Measurements from ENCODE around the gene PAFAH1B2. TPM values are rescaled to one million over a fixed set of nuclear protein-coding genes. Genes with fewer than 3 reads are reported as not detected.

PAFAH1B2 gene
- total RNA-seq, 1 experiment from 2014 or later: 153 TPM

GRCh38 chr11:117199053-117199915, 55.2 kb downstream of the PAFAH1B2 start, which contains the start of gene TAGLN:
Gene TAGLN (plus strand): TSS chr11:117199370. CDS start chr11:117203014, 3,644 bp downstream.
- intact Hi-C loops (cut with micrococcal nuclease; ENCODE audit: unreplicated experiment): no loop called here
- ChIA-PET CTCF (no interaction called here), POLR2A (ENCODE audit: low non-redundant PET) (no interaction called here)
- no peak for TF ChIP-seq EZH2 (IDR thresholded peaks at IDR 0.05; ENCODE audit: borderline replicate concordance, low read depth, low read length, poor library complexity, severe bottlenecking)
- TF ChIP-seq CTCF (conservative IDR thresholded peaks at IDR 0.05; ENCODE audit: low read depth, low read length): no peak
- Histone ChIP-seq H3K4me1 (ENCODE audit: insufficient read depth, low read length, poor library complexity, severe bottlenecking) (peaks cover 4% of the 10 kb centered on the region), H3K36me3 (ENCODE audit: insufficient read depth, low read length, poor library complexity, severe bottlenecking) (no peaks in the 10 kb centered on the region), H3K9me3 (ENCODE audit: low read depth, low read length, poor library complexity, severe bottlenecking) (no peaks in the 10 kb centered on the region), H3K4me3 (ENCODE audit: low read depth, low read length, poor library complexity, severe bottlenecking) (no peak within 1 kb of the TSS), H3K27me3 (replicated peaks; ENCODE audit: insufficient read depth, low read depth, low read length, poor library complexity) (no peaks in the 10 kb centered on the region), H3K27ac (ENCODE audit: low read depth, low read length, poor library complexity, severe bottlenecking) (no peak within 1 kb of the TSS)
- DNase-seq (ENCODE audit: low spot score): peak; percentile 53
- no TSS peak for BruUV-seq (replicated peaks)

GRCh38 chr11:117199916-117200812, 56.1 kb downstream of the PAFAH1B2 start:
- H3K9me3 ChIP-seq (ENCODE audit: low read depth, low read length, poor library complexity, severe bottlenecking): no peaks in the 10 kb centered on the region
- CTCF ChIA-PET: no interaction called here
- H3K4me1 ChIP-seq (ENCODE audit: insufficient read depth, low read length, poor library complexity, severe bottlenecking): peaks cover 4% of the 10 kb centered on the region
- no peak for TF ChIP-seq EZH2 (IDR thresholded peaks at IDR 0.05; ENCODE audit: borderline replicate concordance, low read depth, low read length, poor library complexity, severe bottlenecking)
- no peak for TF ChIP-seq CTCF (conservative IDR thresholded peaks at IDR 0.05; ENCODE audit: low read depth, low read length)
- no peak overlapping the region for H3K27ac ChIP-seq (ENCODE audit: low read depth, low read length, poor library complexity, severe bottlenecking)
- BruUV-seq (replicated peaks): no TSS peak
- no peaks in the 10 kb centered on the region for H3K27me3 ChIP-seq (replicated peaks; ENCODE audit: insufficient read depth, low read depth, low read length, poor library complexity)
- peaks cover 4% of the 10 kb centered on the region for H3K36me3 ChIP-seq (ENCODE audit: insufficient read depth, low read length, poor library complexity, severe bottlenecking)
- POLR2A ChIA-PET (ENCODE audit: low non-redundant PET): no interaction called here
- intact Hi-C loops (cut with micrococcal nuclease; ENCODE audit: unreplicated experiment): no loop called here
- DNase-seq (ENCODE audit: low spot score): no peak
- no peak overlapping the region for H3K4me3 ChIP-seq (ENCODE audit: low read depth, low read length, poor library complexity, severe bottlenecking)

- intact Hi-C loops (cut with micrococcal nuclease; ENCODE audit: unreplicated experiment): no loop called here
- CTCF ChIA-PET: no interaction called here
- BruUV-seq (replicated peaks): no TSS peak
- H3K4me3 ChIP-seq (ENCODE audit: low read depth, low read length, poor library complexity, severe bottlenecking): no peak overlapping the region
- peaks cover 4% of the 10 kb centered on the region for H3K4me1 ChIP-seq (ENCODE audit: insufficient read depth, low read length, poor library complexity, severe bottlenecking)
- no peak for DNase-seq (ENCODE audit: low spot score)
- H3K9me3 ChIP-seq (ENCODE audit: low read depth, low read length, poor library complexity, severe bottlenecking): no peaks in the 10 kb centered on the region
- H3K27ac ChIP-seq (ENCODE audit: low read depth, low read length, poor library complexity, severe bottlenecking): no peak overlapping the region
- TF ChIP-seq EZH2 (IDR thresholded peaks at IDR 0.05; ENCODE audit: borderline replicate concordance, low read depth, low read length, poor library complexity, severe bottlenecking) (no peak), CTCF (conservative IDR thresholded peaks at IDR 0.05; ENCODE audit: low read depth, low read length) (no peak)
- no peaks in the 10 kb centered on the region for H3K27me3 ChIP-seq (replicated peaks; ENCODE audit: insufficient read depth, low read depth, low read length, poor library complexity)
- POLR2A ChIA-PET (ENCODE audit: low non-redundant PET): no interaction called here
- peaks cover 6% of the 10 kb centered on the region for H3K36me3 ChIP-seq (ENCODE audit: insufficient read depth, low read length, poor library complexity, severe bottlenecking)
These were observed 56.9 kb downstream of the PAFAH1B2 start for GRCh38 chr11:117200813-117201657.
